Amniotic epithelial cell (primary cell): Measurements from ENCODE around the gene MSI2.
A peak's percentile ranks its signal among the peaks of the same experiment; 100 is the strongest.
"Not testable (repeated sequence)": the region's sequence is repeated elsewhere in the genome, so short reads cannot be mapped to it uniquely, and the experiment has no call there.

Experiments
- DNase-seq: peaks from one replicate; pipeline ENCODE4 v3.0.0-alpha.2; 2010; ENCODE audit warnings: low read depth

MSI2 gene

GRCh38 chr17:57292091-57292490 lies 35.8 kb downstream of the MSI2 start:
- no peak for DNase-seq

GRCh38 chr17:57293077-57293476 lies 36.8 kb downstream of the MSI2 start:
- peak; percentile 84 for DNase-seq

- DNase-seq, result no peak
Measured at GRCh38 chr17:57294101-57294500, 37.8 kb downstream of the MSI2 start.

GRCh38 chr17:57294629-57295501 lies 38.5 kb downstream of the MSI2 start:
- no peak for DNase-seq

DNA sequence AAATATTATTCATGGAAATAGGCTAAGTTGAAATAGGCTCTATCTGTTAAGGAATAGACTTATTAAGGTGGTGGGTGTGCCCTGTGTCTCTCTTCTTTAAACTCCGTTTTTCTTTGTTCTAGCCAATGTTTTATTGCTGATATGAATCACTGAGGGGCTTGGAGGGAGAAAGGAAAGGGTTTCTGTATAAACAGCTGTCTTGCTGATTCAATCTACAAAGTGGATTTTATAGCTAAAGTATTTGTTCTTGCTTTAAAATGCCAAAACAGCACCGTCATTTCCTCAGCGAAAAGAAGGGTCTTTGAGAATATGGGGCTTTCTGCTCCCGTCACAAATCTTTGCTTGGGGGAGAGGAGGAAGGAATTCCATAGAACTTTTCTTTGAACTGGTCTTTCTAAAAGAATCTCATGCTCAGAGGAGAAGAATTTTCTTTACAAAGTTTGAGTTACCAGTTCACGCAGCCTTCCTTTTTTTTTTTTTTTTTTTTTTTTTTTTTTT lies 39.3 kb downstream of the MSI2 start:
- DNase-seq, result peak; percentile 43

DNA sequence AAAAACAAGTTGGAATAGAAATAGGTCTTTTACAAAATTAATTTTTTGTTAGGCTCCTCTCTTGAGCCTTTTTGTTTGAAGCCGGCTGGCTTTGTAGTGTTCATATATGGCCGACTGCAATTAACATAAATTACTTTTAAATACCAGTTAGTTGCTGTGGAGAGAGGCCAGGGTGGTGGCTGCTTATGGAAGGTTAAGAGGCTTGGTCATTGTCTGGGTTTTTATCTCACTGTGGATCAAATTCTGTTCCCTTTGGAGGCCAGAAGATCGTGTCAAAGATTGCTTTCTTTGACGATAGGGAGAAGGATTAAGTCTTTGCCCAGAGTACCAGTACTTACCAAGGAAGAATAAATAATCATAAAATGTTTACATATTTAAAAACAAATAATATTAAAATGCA lies 39.9 kb downstream of the MSI2 start:
- DNase-seq, result no peak

- DNase-seq, result no peak
Measured at GRCh38 chr17:57299176-57299575, 42.9 kb downstream of the MSI2 start.

GRCh38 chr17:57300592-57300991 lies 44.3 kb downstream of the MSI2 start:
- not testable (repeated sequence) for DNase-seq

DNA sequence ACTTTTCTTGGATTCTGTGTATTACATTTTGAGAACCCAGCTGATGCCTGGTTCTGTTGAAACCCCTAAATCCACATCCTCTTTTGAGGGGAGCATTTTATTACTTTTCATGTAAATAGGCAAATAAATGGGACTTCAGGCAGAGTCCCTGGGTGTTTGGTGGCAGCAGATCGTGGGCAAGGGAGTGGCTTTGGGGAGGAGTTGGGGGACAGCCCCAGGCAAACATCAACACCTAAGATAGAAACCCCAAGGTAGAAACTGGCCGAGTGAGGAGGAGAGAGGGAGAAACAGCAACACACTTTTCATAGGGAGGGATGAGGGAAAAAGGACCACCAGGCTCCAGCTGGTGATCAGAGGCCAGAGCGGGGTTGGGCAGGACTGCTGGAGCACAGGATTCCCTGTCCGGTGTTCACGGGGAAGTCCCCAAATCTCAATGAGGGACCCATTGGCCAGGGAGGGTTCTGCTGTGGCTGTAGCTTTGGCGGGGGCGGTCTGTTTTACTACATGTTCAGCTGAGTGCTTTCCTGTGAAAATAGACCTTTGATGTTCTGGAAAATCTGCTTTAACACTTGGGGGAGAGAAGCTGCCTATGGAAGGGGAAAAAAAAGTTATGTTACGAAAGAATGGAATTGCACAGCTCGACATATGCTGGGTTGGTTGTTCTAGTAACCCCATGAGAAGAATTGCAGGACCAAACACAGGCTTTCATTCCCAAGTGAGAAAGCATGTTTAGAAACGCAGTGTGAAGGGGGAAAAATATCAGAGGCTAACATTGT lies 46.6 kb downstream of the MSI2 start:
- DNase-seq, result peak; percentile 42

DNA sequence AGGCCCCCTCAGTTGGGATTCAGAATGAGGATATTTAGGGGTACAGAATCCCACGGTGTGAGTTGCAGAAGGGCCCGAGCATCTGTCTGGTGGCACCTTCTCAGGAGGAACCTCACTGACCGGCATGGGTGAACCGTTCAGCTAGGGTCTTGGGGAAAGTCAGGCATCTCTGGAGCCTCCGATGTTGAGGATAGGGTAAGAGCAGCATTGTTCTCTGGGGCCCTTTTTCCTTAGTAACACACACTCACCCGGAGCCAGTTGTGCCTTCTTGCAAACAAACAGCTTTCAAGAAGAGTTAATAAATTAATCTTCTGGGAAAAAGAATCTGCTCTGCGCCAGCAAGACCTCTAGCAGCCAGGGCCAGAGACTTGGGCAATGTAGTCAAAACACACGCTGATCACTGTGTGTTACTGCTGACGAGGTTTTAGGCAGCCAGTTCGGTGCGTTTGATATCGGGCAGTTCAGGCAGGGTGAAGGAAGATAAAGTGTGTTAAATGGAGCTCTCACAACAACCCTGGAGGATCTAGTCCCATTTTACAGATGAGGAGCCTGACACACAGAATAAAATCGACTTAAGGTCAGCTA lies 48.9 kb downstream of the MSI2 start:
- DNase-seq, result no peak

DNA sequence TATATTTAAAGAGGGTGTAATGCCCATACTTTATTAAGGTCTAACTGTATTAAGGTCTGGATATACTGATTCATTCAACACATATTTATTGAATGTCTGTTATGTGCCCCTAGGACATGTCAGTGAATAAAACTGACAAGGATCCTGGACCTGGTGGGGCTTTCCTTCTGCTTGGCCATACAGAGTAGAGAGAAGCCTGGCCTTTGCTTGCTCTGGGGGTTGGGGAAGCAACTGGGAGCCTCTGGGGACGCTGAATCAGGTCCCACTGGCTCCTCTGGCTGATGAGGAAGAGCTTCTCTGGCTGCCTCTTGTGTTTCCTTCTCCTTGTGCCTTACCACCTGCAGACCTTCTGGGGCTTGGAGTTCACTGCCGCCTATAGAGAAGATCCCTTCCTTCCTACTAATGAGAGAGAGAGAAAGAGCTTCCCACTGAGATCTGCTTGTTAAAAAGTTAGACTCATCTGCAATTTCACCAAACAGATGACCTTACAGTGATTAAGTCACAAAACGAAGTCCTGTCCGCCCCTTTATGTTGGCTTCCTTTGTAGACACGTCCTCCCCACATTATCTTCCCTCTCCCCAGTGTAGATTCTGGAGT lies 49.7 kb downstream of the MSI2 start:
- DNase-seq, result no peak

GRCh38 chr17:57308543-57309186 lies 52.3 kb downstream of the MSI2 start:
- no peak for DNase-seq

- DNase-seq, result no peak
Measured at GRCh38 chr17:57309479-57309878, 53.2 kb downstream of the MSI2 start.

- DNase-seq, result no peak
Measured at GRCh38 chr17:57311281-57312216, 55.2 kb downstream of the MSI2 start.

GRCh38 chr17:57312242-57312641 lies 55.9 kb downstream of the MSI2 start:
- no peak for DNase-seq

DNA sequence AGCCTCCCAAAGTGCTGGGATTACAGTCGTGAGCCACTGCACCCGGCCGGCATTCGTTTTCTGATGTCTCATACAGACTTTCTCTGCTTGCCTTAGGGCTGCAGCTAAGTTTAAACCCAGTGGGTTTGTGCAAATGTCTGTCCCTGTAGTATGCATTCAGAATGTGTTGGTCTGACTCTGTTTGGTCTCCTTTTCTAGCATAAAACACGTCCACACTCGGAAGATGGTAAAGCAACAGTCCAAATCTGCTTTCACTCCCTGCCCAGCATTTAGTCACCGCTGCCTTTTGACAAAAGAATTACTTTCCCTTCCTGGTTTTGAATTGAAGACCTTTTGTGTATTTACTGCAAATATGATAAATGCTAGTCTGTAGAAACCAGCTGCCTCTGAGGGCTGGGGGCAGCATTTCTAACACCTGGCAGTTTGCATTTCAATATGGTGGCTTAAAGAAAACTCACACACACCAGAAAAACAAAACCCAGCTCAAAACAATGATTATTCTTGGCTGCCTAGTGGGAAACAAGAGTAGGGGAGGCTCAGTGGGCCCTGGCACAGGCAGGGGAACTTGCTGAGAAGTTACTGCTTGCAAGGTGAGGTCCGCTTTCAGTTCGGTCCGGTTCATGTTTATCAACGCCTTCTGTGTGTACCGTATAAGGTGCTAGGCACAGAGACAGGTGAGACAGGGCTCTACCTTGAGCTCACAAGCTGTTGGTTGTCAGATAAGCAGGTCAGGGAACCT lies 56.9 kb downstream of the MSI2 start:
- DNase-seq, result no peak

DNA sequence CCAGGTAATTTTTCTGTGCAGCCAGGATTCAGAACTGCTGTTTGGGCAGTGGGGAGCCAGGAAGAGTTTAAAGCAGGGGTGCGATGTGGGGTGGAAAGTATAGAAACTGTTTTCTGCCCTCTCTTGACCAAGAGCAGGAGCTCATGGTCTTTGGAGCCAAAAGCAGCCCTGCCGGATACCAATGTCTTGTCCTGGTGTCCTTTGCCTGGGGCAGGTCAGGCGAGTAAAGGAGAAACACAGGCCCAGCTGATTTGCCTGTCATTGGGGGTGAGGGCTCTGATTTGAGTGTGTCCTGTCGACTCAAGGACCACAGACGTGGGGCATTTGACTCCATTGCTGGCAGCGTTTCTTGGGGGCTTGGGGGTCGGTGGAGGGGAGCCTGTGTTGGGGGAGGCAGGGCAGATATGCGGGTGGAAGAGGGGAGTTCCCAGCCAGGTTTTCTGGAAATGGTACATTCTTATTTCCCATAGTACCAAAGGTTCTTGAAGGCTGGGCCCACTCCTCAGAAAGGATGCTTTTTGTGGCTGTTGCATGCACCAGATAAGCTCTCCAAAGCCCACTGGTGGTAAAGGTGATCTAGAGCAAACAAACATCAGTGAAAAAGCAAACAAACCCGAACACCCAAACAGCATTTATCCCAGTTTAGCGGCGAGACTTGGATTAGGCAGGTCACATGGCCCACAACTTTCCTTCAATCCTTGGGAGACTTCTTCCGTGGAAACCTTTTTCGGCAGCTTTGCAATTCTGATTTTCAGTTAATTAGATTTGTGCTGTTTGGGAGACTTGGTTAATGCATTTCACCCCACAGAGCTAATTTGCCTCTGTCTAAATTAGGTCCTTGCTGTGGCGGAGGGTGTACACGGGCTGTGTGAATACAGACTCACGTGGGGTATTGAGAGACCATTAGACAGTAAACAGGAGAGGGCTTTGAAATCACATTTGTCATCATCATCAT lies 59.0 kb downstream of the MSI2 start:
- no peak for DNase-seq

- DNase-seq, result no peak
Measured at GRCh38 chr17:57316361-57316760, 60.0 kb downstream of the MSI2 start.

DNA sequence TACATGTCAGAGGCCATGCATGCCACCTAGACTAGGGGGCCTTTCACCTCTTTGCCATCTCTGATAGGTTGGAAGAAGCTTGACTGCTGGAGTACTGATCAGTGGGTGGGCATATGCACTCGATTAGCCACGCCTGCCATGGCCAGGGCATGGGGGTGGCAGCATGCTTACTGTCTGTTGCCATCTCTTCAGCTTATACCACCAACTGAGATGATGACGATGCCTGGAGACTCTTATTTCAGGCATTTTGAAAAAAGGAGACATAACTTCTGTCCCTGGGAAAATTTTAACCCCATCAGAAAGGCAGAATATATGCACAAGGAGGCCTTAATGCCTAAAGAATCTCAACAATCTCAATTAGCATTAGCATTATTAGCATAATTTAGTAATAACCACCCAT lies 60.8 kb downstream of the MSI2 start:
- DNase-seq, result no peak
